HG03097 (cell line): ENCODE measurements around the gene TBP.
"Not testable (repeated sequence)": the region's sequence is repeated elsewhere in the genome, so short reads cannot be mapped to it uniquely, and the experiment has no call there.

ENCODE experiments used
- ATAC-seq: cut with Tn5 transposase; IDR thresholded peaks from one replicate; pipeline ENCODE4 v1.9.1; 2021; ENCODE audit not compliant: unreplicated experiment, low FRiP score

The TBP gene

GRCh38 chr6:170554013-170554795, at the start of gene TBP:
TSS of gene TBP (plus strand) at chr6:170554369. CDS start at chr6:170557030, 2,661 bp downstream.
- peak; percentile 96 for ATAC-seq

- ATAC-seq, result no peak
These were observed 49.7 kb upstream of the TBP start for GRCh38 chr6:170504479-170504878.

GRCh38 chr6:170505306-170505705, 48.9 kb upstream of the TBP start:
- ATAC-seq, result no peak

GRCh38 chr6:170506446-170506845, 47.7 kb upstream of the TBP start:
- ATAC-seq, result no peak

GRCh38 chr6:170507728-170508127, 46.4 kb upstream of the TBP start:
- ATAC-seq, result not testable (repeated sequence)

GRCh38 chr6:170508275-170508674, 45.9 kb upstream of the TBP start:
- not testable (repeated sequence) for ATAC-seq

- not testable (repeated sequence) for ATAC-seq
These were observed 45.1 kb upstream of the TBP start for GRCh38 chr6:170508892-170509722.

GRCh38 chr6:170509723-170510018, 44.5 kb upstream of the TBP start:
- no peak for ATAC-seq

- no peak for ATAC-seq
These were observed 43.5 kb upstream of the TBP start for GRCh38 chr6:170510631-170511030.

GRCh38 chr6:170512249-170512648, 41.9 kb upstream of the TBP start:
- no peak for ATAC-seq

- ATAC-seq, result no peak
These were observed 39.3 kb upstream of the TBP start for GRCh38 chr6:170514908-170515307.

GRCh38 chr6:170516783-170517616, 37.2 kb upstream of the TBP start:
- ATAC-seq, result peak; percentile 94

GRCh38 chr6:170522565-170523183, 31.5 kb upstream of the TBP start:
- no peak for ATAC-seq

GRCh38 chr6:170523256-170524171, 30.7 kb upstream of the TBP start:
- no peak for ATAC-seq

- no peak for ATAC-seq
These were observed 30.0 kb upstream of the TBP start for GRCh38 chr6:170524172-170524502.

- no peak for ATAC-seq
These were observed 28.4 kb upstream of the TBP start for GRCh38 chr6:170525795-170526194.

- not testable (repeated sequence) for ATAC-seq
These were observed 26.2 kb upstream of the TBP start for GRCh38 chr6:170527995-170528394.

- no peak for ATAC-seq
These were observed 24.2 kb upstream of the TBP start for GRCh38 chr6:170529839-170530469.

- no peak for ATAC-seq
These were observed 21.2 kb upstream of the TBP start for GRCh38 chr6:170532867-170533488.
